H9 (cell line): ENCODE results near the gene SFTPB. TPM values are rescaled to one million over a fixed set of nuclear protein-coding genes. Genes with fewer than 3 reads are reported as not detected.
A peak's percentile ranks its signal among the peaks of the same experiment; 100 is the strongest.

Source experiments
- DNase-seq: peaks from one replicate; pipeline ENCODE4 v3.0.0-alpha.2; 2017
- H2AFZ ChIP-seq: one replicate; pipeline ENCODE4 v1.6.1; 2013; ENCODE audit warnings: mild to moderate bottlenecking, low read length, control low read depth, moderate library complexity
- H2AK5ac ChIP-seq: 2 replicates; pipeline ENCODE4 v1.6.1; 2013; ENCODE audit warnings: low read length, control low read depth, mixed read lengths; ENCODE audit not compliant: insufficient read length
- H2BK120ac ChIP-seq: one replicate; pipeline ENCODE4 v1.6.1; 2013; ENCODE audit warnings: low read depth, mild to moderate bottlenecking, low read length, control low read depth, inconsistent platforms; ENCODE audit not compliant: poor library complexity, severe bottlenecking
- H2BK12ac ChIP-seq: 2 replicates; pipeline ENCODE4 v1.6.1; 2013; ENCODE audit warnings: low read length, control low read depth, mixed read lengths, low read depth; ENCODE audit not compliant: insufficient read length
- H2BK15ac ChIP-seq: 2 replicates; pipeline ENCODE4 v1.6.1; 2013; ENCODE audit warnings: low read depth, low read length, control low read depth
- H2BK20ac ChIP-seq: one replicate; pipeline ENCODE4 v1.6.1; 2013; ENCODE audit warnings: low read depth, mild to moderate bottlenecking, low read length, control low read depth, inconsistent platforms; ENCODE audit not compliant: poor library complexity, severe bottlenecking
- H2BK5ac ChIP-seq: 2 replicates; pipeline ENCODE4 v1.6.1; 2013; ENCODE audit warnings: low read length, control low read depth, mixed read lengths; ENCODE audit not compliant: insufficient read length
- H3K14ac ChIP-seq: 2 replicates; pipeline ENCODE4 v1.6.1; 2013; ENCODE audit warnings: low read length, control low read depth; ENCODE audit not compliant: insufficient read depth
- H3K18ac ChIP-seq: 2 replicates; pipeline ENCODE4 v1.6.1; 2013; ENCODE audit warnings: low read depth, mild to moderate bottlenecking, mixed read lengths, low read length, control low read depth; ENCODE audit not compliant: insufficient read length
- H3K23ac ChIP-seq: 2 replicates; pipeline ENCODE4 v1.6.1; 2013; ENCODE audit warnings: low read length, control low read depth, mixed read lengths, low read depth; ENCODE audit not compliant: insufficient read length
- H3K23me2 ChIP-seq: 2 replicates; pipeline ENCODE4 v1.6.1; 2013; ENCODE audit warnings: low read depth, mild to moderate bottlenecking, mixed read lengths, low read length, control low read depth; ENCODE audit not compliant: insufficient read length, poor library complexity, severe bottlenecking
- H3K27ac ChIP-seq: 2 replicates; pipeline ENCODE4 v1.5.1; 2013; ENCODE audit warnings: low read length, control low read depth, mixed read lengths, low read depth; ENCODE audit not compliant: insufficient read length
- H3K27me3 ChIP-seq: 2 replicates; pipeline ENCODE4 v1.6.1; 2013; ENCODE audit warnings: low read length, control low read depth, inconsistent platforms; ENCODE audit not compliant: insufficient read depth
- H3K4ac ChIP-seq: 2 replicates; pipeline ENCODE4 v1.6.1; 2013; ENCODE audit warnings: low read depth, mild to moderate bottlenecking, control low read depth, inconsistent platforms, low read length, moderate library complexity
- H3K4me1 ChIP-seq: 2 replicates; pipeline ENCODE4 v1.6.1; 2013; ENCODE audit warnings: low read length, control low read depth, inconsistent platforms; ENCODE audit not compliant: insufficient read depth
- H3K4me2 ChIP-seq: 2 replicates; pipeline ENCODE4 v1.6.1; 2013; ENCODE audit warnings: low read length, control low read depth, mixed read lengths; ENCODE audit not compliant: insufficient read length, insufficient read depth
- H3K56ac ChIP-seq: 2 replicates; pipeline ENCODE4 v1.6.1; 2013; ENCODE audit warnings: low read depth, mild to moderate bottlenecking, mixed read lengths, low read length, control low read depth; ENCODE audit not compliant: insufficient read length
- H3K79me1 ChIP-seq: 2 replicates; pipeline ENCODE4 v1.6.1; 2013; ENCODE audit warnings: low read depth, mild to moderate bottlenecking, moderate library complexity, low read length, control low read depth, inconsistent platforms; ENCODE audit not compliant: insufficient read depth, poor library complexity, severe bottlenecking
- H3K79me2 ChIP-seq: 2 replicates; pipeline ENCODE4 v1.6.1; 2013; ENCODE audit warnings: low read length, control low read depth, inconsistent platforms; ENCODE audit not compliant: insufficient read depth
- H3K9ac ChIP-seq: 2 replicates; pipeline ENCODE4 v1.6.1; 2013; ENCODE audit warnings: low read length, control low read depth, mixed read lengths; ENCODE audit not compliant: insufficient read length; ENCODE audit errors: extremely low read depth
- H3K9me3 ChIP-seq: one replicate; pipeline ENCODE4 v1.6.1; 2013; ENCODE audit warnings: low read depth, low read length, inconsistent platforms; ENCODE audit not compliant: control insufficient read depth
- H3T11ph ChIP-seq: one replicate; pipeline ENCODE4 v1.6.1; 2013; ENCODE audit warnings: mild to moderate bottlenecking, low read length, control low read depth, inconsistent platforms
- H4K20me1 ChIP-seq: one replicate; pipeline ENCODE4 v1.6.1; 2013; ENCODE audit not compliant: control insufficient read depth, insufficient read length, insufficient read depth
- H4K5ac ChIP-seq: 2 replicates; pipeline ENCODE4 v1.6.1; 2013; ENCODE audit warnings: low read depth, mild to moderate bottlenecking, mixed read lengths, low read length, control low read depth; ENCODE audit not compliant: insufficient read length
- H4K8ac ChIP-seq: replicated peaks from 2 replicates; pipeline ENCODE4 v1.6.1; 2013; ENCODE audit warnings: low read length, control low read depth, mixed read lengths, low read depth; ENCODE audit not compliant: insufficient read length
- H4K91ac ChIP-seq: 2 replicates; pipeline ENCODE4 v1.6.1; 2013; ENCODE audit warnings: low read depth, mild to moderate bottlenecking, moderate library complexity, mixed read lengths, low read length, control low read depth; ENCODE audit not compliant: insufficient read length
- H3K27ac Mint-ChIP-seq, 3 experiments: 2 replicates in 2 of 3; 3 replicates in 1 of 3; pipeline ENCODE4 v1.8.0; 2020 to 2021; ENCODE audit warnings: mixed read lengths in 3 of 3, mild to moderate bottlenecking in 1 of 3, moderate library complexity in 1 of 3
- H3K27me3 Mint-ChIP-seq: 2 replicates; pipeline ENCODE4 v1.8.0; 2021; ENCODE audit warnings: low read depth, mild to moderate bottlenecking, moderate library complexity, mixed read lengths
- H3K36me3 Mint-ChIP-seq, 3 experiments: 2 replicates in 2 of 3; 3 replicates in 1 of 3; pipeline ENCODE4 v1.8.0; 2020 to 2021; ENCODE audit warnings: low read depth in 3 of 3, mixed read lengths in 3 of 3; ENCODE audit not compliant: insufficient read depth in 1 of 3
- H3K4me1 Mint-ChIP-seq, 2 experiments: 2 replicates each; pipeline ENCODE4 v1.8.0; 2020; ENCODE audit warnings: mixed read lengths in 2 of 2
- H3K4me3 Mint-ChIP-seq, 2 experiments: 2 replicates in 1 of 2; 3 replicates in 1 of 2; pipeline ENCODE4 v1.8.0; 2020 to 2021; ENCODE audit warnings: mild to moderate bottlenecking in 2 of 2, mixed read lengths in 2 of 2, moderate library complexity in 1 of 2
- H3K9me3 Mint-ChIP-seq, 2 experiments: 2 replicates in 1 of 2; 3 replicates in 1 of 2; pipeline ENCODE4 v1.8.0; 2020; ENCODE audit warnings: mild to moderate bottlenecking in 2 of 2, mixed read lengths in 2 of 2, moderate library complexity in 1 of 2
- CTCF ChIP-seq: fragments of 200-600 bp; sonication (generic); conservative IDR thresholded peaks from 3 replicates; pipeline ENCODE4 v1.8.0; 2021; ENCODE audit warnings: antibody characterized with exemption, mild to moderate bottlenecking
- WGBS: extraction: QIAGEN DNeasy Blood & Tissue Kit; methylation state at CpG from one replicate; pipeline ENCODE4 v1.1.7; 2013; ENCODE audit warnings: missing lambda C conversion rate, low lambda C conversion rate, mixed read lengths; ENCODE audit not compliant: insufficient read length; ENCODE audit errors: extremely low coverage; 5-methylcytosine and 5-hydroxymethylcytosine counted together
- total RNA-seq: library from RNA; stranded (reverse); gene quantifications from 2 replicates; pipeline ENCODE4 v1.2.1, GENCODE V29; 2021

Gene SFTPB
- total RNA-seq, 1 experiment from 2014 or later: not detected

- no peaks in the 10 kb centered on the region for H3K79me1 ChIP-seq
- peaks cover 36 to 88% (median 76%) of the 10 kb centered on the region in 3 experiments; a peak in 6 of 7 replicates for H3K36me3 Mint-ChIP-seq
- no peaks in the 10 kb centered on the region for H3K79me2 ChIP-seq
- H2BK120ac ChIP-seq: no peak overlapping the region
- no peak overlapping the region for H3K9ac ChIP-seq
- H3K23ac ChIP-seq: no peak overlapping the region
- no peak overlapping the region for H3K27ac ChIP-seq
- TF ChIP-seq CTCF: peak; percentile 52
- no peak overlapping the region for H2BK5ac ChIP-seq
- H2BK15ac ChIP-seq: no peak overlapping the region
- H3K14ac ChIP-seq: no peak overlapping the region
- no peaks in the 10 kb centered on the region for H3K4me1 Mint-ChIP-seq
- no peak overlapping the region for H2BK12ac ChIP-seq
- no peaks in the 10 kb centered on the region for H4K20me1 ChIP-seq
- H4K8ac ChIP-seq: no peak overlapping the region
- H2AFZ ChIP-seq: no peak overlapping the region
- no peak for DNase-seq
- no peak overlapping the region for H3K56ac ChIP-seq
- no peak overlapping the region for H4K91ac ChIP-seq
- no CpG with 5 or more reads among the region's 2 CpGs for WGBS
- no peaks in the 10 kb centered on the region for H3K27me3 ChIP-seq
- no peak overlapping the region for H3K4me3 Mint-ChIP-seq
- H3K27me3 Mint-ChIP-seq: no peaks in the 10 kb centered on the region; the same call in 1 of the 2 replicates
- H3K18ac ChIP-seq: no peak overlapping the region
- no peak overlapping the region for H2BK20ac ChIP-seq
- no peak overlapping the region for H2AK5ac ChIP-seq
- H3K9me3 Mint-ChIP-seq: no peaks in the 10 kb centered on the region
- no peaks in the 10 kb centered on the region for H3K4me1 ChIP-seq
- H3K27ac Mint-ChIP-seq: no peak overlapping the region
- no peaks in the 10 kb centered on the region for H3K23me2 ChIP-seq
- no peak overlapping the region for H3K4me2 ChIP-seq
- no peak overlapping the region for H4K5ac ChIP-seq
- no peaks in the 10 kb centered on the region for H3K9me3 ChIP-seq
- H3T11ph ChIP-seq: no peak overlapping the region
- no peak overlapping the region for H3K4ac ChIP-seq
Measured at GRCh38 chr2:85648619-85649018, 19.4 kb downstream of the SFTPB start.
